ENCODE results near the gene MBLAC1.

GRCh38 chr7:100128637-100128963 lies 1.8 kb downstream of the MBLAC1 start:
- TF ChIP-seq CTCF (IDR thresholded peaks at IDR 0.05 in 4 of 5, conservative IDR thresholded peaks at IDR 0.05 in 1 of 5) (no peak), POLR2A (IDR thresholded peaks at IDR 0.05) (no peak)
